Breast epithelium (tissue), 4 donors: ENCODE results near the gene TEN1. TPM values are rescaled to one million over a fixed set of nuclear protein-coding genes. Genes with fewer than 3 reads are reported as not detected.

ENCODE experiments used
- DNase-seq, 2 donors: peaks; one replicate each; pipeline ENCODE4 v3.0.0-alpha.2; 2019; ENCODE audit warnings: low spot score in 2 of 2
- H3K27ac ChIP-seq, 2 donors: fragments of 200-600 bp; sonication (generic) in 1 of 2; one replicate each; pipeline ENCODE4 v1.5.1; 2016 to 2019; ENCODE audit warnings: mild to moderate bottlenecking in 1 of 2
- H3K27me3 ChIP-seq, 2 donors: fragments of 200-600 bp; sonication (generic) in 1 of 2; one replicate each; pipeline versions ENCODE4 v1.5.1 to v1.6.0; 2017 to 2019; ENCODE audit warnings: control low read depth in 1 of 2, mild to moderate bottlenecking in 1 of 2
- H3K36me3 ChIP-seq: fragments of 200-600 bp; one replicate; pipeline ENCODE4 v1.5.1; 2019
- H3K4me1 ChIP-seq, 2 donors: fragments of 200-600 bp; sonication (generic); one replicate each; pipeline ENCODE4 v1.5.1; 2016 to 2019; ENCODE audit warnings: control low read depth in 1 of 2
- H3K4me3 ChIP-seq, 3 donors: fragments of 200-600 bp; sonication (generic); 1 replicate in 2 of 3; 2 replicates in 1 of 3; pipeline ENCODE4 v1.5.1; 2016 to 2019; ENCODE audit warnings: mild to moderate bottlenecking in 3 of 3, moderate library complexity in 2 of 3
- H3K9me3 ChIP-seq, 2 donors: fragments of 200-600 bp; sonication (generic) in 1 of 2; one replicate each; pipeline ENCODE4 v1.5.1; 2016 to 2019; ENCODE audit warnings: control low read depth in 1 of 2
- CTCF ChIP-seq, 3 donors: fragments of 450-650 bp; IDR thresholded peaks; one replicate each; pipeline ENCODE4 v1.5.1; 2016 to 2017; ENCODE audit warnings: antibody characterized with exemption in 3 of 3, mild to moderate bottlenecking in 3 of 3, moderate library complexity in 3 of 3
- POLR2A ChIP-seq: fragments of 450-650 bp; IDR thresholded peaks from one replicate; pipeline ENCODE4 v1.6.1; 2016; ENCODE audit warnings: antibody characterized with exemption, mild to moderate bottlenecking, moderate library complexity
- POLR2AphosphoS5 ChIP-seq, 3 donors: sonication (generic); formaldehyde crosslinking; IDR thresholded peaks; one replicate each; pipeline ENCODE4 v1.6.1; 2017; ENCODE audit warnings: antibody characterized with exemption in 3 of 3
- intact Hi-C: fragments of 100-400 bp; cut with DNase I; formaldehyde crosslinking; loops from one replicate; pipeline ENCODE4 v1.15.1; 2023; ENCODE audit warnings: low total_unique reads
- total RNA-seq, 3 donors: library from RNA; depleted of rRNA; stranded (reverse); fragments of >200 nt; gene quantifications; one replicate each; pipeline ENCODE4 v1.1.0, GENCODE V29; 2016

TEN1 gene
- total RNA-seq, 3 donors from 2014 or later: 16.7 to 30.2 (median 26.8) TPM

DNA sequence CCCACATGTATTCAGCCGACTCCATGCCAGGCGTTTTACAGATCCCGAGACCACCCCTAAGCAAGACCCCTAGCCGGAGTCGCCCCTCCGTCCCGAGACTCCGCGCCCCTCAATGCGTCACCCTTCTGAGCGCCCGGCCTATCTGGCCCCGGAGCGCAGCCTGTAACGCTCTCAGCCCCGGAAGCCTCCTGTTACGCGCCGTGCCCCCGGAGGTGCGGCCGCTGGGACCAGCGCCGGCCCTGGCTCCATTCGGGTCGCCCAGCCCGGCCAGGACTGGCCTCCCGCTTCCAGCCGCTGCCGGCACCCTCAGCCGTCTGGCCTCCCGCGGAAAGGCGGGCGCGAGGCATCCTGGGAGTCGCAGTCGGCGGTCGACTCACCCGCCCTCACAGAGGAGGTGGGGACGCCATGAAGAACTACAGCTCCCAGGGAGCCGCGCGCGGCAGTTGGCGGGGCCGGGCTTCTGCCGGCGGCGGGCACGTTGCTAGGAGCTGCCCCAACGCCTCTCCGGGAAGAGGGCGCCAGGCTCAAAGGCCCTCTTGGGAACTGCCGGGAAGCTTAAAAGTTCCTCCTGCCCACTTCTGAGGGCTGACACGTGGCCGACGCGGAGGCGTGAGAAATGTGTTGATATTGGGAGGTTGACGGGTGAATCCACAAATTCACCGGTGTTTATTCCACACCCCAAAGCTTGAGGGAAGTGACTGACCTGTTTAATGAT, 38.2 kb upstream of the TEN1 start, which contains the start of gene FBF1:
FBF1 (minus strand) TSS at position 316 of the 715 bp plus-strand sequence. CDS start 2,893 bp downstream, outside the sequence.
- peak; percentile 84 to 91 (median 86) for TF ChIP-seq POLR2AphosphoS5 (IDR thresholded peaks at IDR 0.05)
- peak; percentile 70 for TF ChIP-seq POLR2A
- TF ChIP-seq CTCF (IDR thresholded peaks at IDR 0.05): peak in 1 of 3 donors; percentile 6
- Histone ChIP-seq H3K36me3 (no peaks in the 10 kb centered on the region), H3K4me1 (no peaks in the 10 kb centered on the region), H3K9me3 (no peaks in the 10 kb centered on the region), H3K27me3 (no peaks in the 10 kb centered on the region), H3K4me3 (peak within 1 kb of the TSS; percentile 62 to 96 (median 89)), H3K27ac (peak within 1 kb of the TSS; percentile 85 to 86)
- intact Hi-C loops: no loop called here
- peak; percentile 91 to 92 for DNase-seq

- no peaks in the 10 kb centered on the region for H3K36me3 ChIP-seq
- intact Hi-C loops: no loop called here
- no peaks in the 10 kb centered on the region for H3K4me1 ChIP-seq
- no peaks in the 10 kb centered on the region for H3K27me3 ChIP-seq
- DNase-seq: no peak
- peak overlapping the region; percentile 62 to 96 (median 89) for H3K4me3 ChIP-seq
- no peak for TF ChIP-seq POLR2AphosphoS5 (IDR thresholded peaks at IDR 0.05)
- no peak for TF ChIP-seq CTCF (IDR thresholded peaks at IDR 0.05)
- no peak for TF ChIP-seq POLR2A
- H3K27ac ChIP-seq: peak overlapping the region; percentile 85 to 86
- no peaks in the 10 kb centered on the region for H3K9me3 ChIP-seq
These were observed 37.6 kb upstream of the TEN1 start for GRCh38 chr17:75941442-75941819.

DNA sequence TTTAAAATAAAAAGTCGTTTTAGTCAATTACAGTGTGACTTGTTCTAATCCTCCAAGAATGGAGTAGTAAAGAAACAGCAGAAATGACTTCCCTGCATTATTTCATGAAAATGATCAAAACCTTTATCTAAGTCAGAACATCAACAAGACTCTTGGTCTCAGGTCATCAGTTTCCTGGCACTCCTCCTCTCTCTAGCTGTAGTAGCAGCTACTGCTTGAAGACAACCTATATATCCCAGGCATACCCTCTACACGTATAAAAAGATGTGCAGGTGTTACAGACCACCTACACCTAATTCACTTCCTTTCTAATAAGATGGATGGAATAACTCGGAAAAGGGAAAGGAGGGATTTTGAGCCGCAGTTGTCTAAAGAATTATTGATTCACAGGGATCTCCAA, 36.6 kb upstream of the TEN1 start:
- Histone ChIP-seq H3K4me3 (no peak overlapping the region), H3K36me3 (no peaks in the 10 kb centered on the region), H3K27ac (no peak overlapping the region), H3K27me3 (no peaks in the 10 kb centered on the region), H3K4me1 (no peaks in the 10 kb centered on the region), H3K9me3 (no peaks in the 10 kb centered on the region)
- DNase-seq: no peak
- intact Hi-C loops: no loop called here
- TF ChIP-seq CTCF (IDR thresholded peaks at IDR 0.05) (no peak), POLR2AphosphoS5 (IDR thresholded peaks at IDR 0.05) (no peak), POLR2A (no peak)

GRCh38 chr17:75943491-75943890, 35.5 kb upstream of the TEN1 start:
- TF ChIP-seq POLR2A (no peak), POLR2AphosphoS5 (IDR thresholded peaks at IDR 0.05) (no peak)
- no peaks in the 10 kb centered on the region for H3K4me1 ChIP-seq
- no peaks in the 10 kb centered on the region for H3K27me3 ChIP-seq
- intact Hi-C loops: no loop called here
- no peak overlapping the region for H3K27ac ChIP-seq
- no peak overlapping the region for H3K4me3 ChIP-seq
- no peak for DNase-seq
- H3K9me3 ChIP-seq: no peaks in the 10 kb centered on the region
- H3K36me3 ChIP-seq: no peaks in the 10 kb centered on the region

DNA sequence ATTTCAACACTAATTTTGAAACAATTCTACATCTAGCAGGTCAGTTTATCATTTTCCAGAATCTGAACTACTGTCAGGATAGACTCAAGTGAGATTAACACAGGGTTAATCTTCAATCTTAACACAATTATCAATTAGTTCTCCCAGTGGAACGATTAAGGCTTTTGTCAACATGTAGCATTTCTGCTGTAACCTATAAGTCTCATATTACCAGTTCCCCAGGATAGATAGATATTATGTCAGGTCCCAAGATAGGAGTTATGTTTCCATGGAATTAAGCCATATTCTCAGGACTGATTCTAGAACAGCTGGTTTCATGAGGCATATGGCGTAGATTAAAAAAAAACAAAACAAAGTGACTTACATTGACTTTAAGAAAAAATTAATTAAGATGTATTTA, 33.8 kb upstream of the TEN1 start:
- no peak overlapping the region for H3K27ac ChIP-seq
- H3K4me3 ChIP-seq: no peak overlapping the region
- intact Hi-C loops: no loop called here
- no peaks in the 10 kb centered on the region for H3K9me3 ChIP-seq
- no peaks in the 10 kb centered on the region for H3K4me1 ChIP-seq
- no peak for TF ChIP-seq CTCF (IDR thresholded peaks at IDR 0.05)
- TF ChIP-seq POLR2AphosphoS5 (IDR thresholded peaks at IDR 0.05): no peak
- TF ChIP-seq POLR2A: no peak
- no peak for DNase-seq
- H3K36me3 ChIP-seq: no peaks in the 10 kb centered on the region
- H3K27me3 ChIP-seq: no peaks in the 10 kb centered on the region
